Calu3 (cell line): Measurements from ENCODE around the gene GCAT. TPM values are rescaled to one million over a fixed set of nuclear protein-coding genes. Genes with fewer than 3 reads are reported as not detected.

ENCODE experiments used
- BruUV-seq: library from RNA; stranded (reverse); fragments of 400-500 nt; replicated peaks from 2 replicates; lab custom pipeline; 2021; lab: Mats Ljungman, UMichigan
- CTCF ChIA-PET: fragments of 300-600 bp; sonication (Branson Sonifier 250); formaldehyde crosslinking; loops from one replicate; lab custom pipeline; 2022; ENCODE audit warnings: antibody characterized with exemption; lab: Charles Lee
- DNase-seq: peaks from one replicate; pipeline ENCODE4 v3.0.0; 2022
- H3K27ac Mint-ChIP-seq: one replicate; pipeline ENCODE4 v1.8.0; 2022; ENCODE audit warnings: mixed read lengths; ENCODE audit not compliant: unreplicated experiment
- H3K27me3 Mint-ChIP-seq: one replicate; pipeline ENCODE4 v1.8.0; 2022; ENCODE audit warnings: mixed read lengths; ENCODE audit not compliant: unreplicated experiment
- H3K36me3 Mint-ChIP-seq: one replicate; pipeline ENCODE4 v1.8.0; 2022; ENCODE audit warnings: mild to moderate bottlenecking, moderate library complexity, mixed read lengths; ENCODE audit not compliant: insufficient read depth, unreplicated experiment
- H3K4me1 Mint-ChIP-seq: one replicate; pipeline ENCODE4 v1.8.0; 2022; ENCODE audit warnings: mild to moderate bottlenecking, low read depth, mixed read lengths; ENCODE audit not compliant: unreplicated experiment
- H3K4me3 Mint-ChIP-seq: one replicate; pipeline ENCODE4 v1.8.0; 2022; ENCODE audit warnings: mild to moderate bottlenecking, low read depth, moderate library complexity, mixed read lengths; ENCODE audit not compliant: unreplicated experiment
- H3K9me3 Mint-ChIP-seq: one replicate; pipeline ENCODE4 v1.8.0; 2022; ENCODE audit warnings: low read depth, mixed read lengths; ENCODE audit not compliant: unreplicated experiment
- intact Hi-C: fragments of 100-400 bp; cut with micrococcal nuclease; formaldehyde crosslinking; loops from one replicate; pipeline ENCODE4 v1.10.0; 2022; ENCODE audit not compliant: unreplicated experiment
- microRNA-seq: library from miRNA; unstranded; fragments of <30 nt; microRNA quantifications from one replicate; pipeline ENCODE4 v1.2.0, GENCODE V29; 2022
- total RNA-seq: library from RNA; stranded (reverse); gene quantifications from 2 replicates; pipeline ENCODE4 v1.2.3, GENCODE V29; 2022
- TF ChIP-seq, protein P1 (sequence below): fragments of 200-600 bp; IDR thresholded peaks from one replicate; pipeline ENCODE4 v1.8.0; 2022; ENCODE audit warnings: antibody characterized with exemption; ENCODE audit not compliant: unreplicated experiment

The GCAT gene
- total RNA-seq, 1 experiment from 2014 or later = 22.7 TPM

DNA sequence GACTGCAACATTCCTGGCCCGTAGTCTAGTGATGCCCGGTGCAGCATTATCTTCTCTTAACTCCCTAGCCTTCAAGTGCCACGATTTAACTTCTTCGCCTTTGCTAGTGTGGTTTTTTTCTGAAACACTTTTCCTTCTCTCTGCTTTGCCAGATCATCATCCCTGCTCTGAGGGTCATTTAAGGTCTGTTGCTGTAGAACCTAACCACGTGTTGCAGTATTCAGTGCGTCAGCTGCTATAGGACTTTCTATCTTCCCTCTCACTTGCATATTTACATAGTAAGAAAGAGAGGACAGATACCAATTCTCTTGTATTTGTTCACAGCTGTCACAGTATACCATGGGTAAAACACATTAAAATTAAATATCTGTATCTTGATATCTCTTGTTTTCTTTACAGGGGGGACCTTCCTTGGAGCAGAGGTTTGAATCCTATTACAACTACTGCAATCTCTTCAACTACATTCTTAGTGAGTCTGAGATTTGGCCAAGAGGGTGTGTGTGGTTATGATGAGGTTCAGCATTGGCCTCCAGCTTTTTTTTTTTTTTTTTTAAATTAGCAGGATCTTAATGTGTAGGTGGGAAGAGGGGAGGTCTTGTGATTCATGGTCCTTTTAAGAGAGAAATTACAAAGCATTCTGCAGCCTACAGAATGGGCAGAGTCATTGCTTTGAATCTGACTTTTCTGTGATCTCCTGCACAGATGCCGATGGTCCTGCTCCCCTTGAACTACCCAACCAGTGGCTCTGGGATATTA, 55.0 kb downstream of the GCAT start:
- no TSS peak for BruUV-seq
- Mint-ChIP-seq H3K4me1 (no peaks in the 10 kb centered on the region), H3K36me3 (peaks cover 80% of the 10 kb centered on the region), H3K27ac (no peak overlapping the region), H3K4me3 (no peak overlapping the region), H3K27me3 (no peaks in the 10 kb centered on the region), H3K9me3 (no peaks in the 10 kb centered on the region)
- intact Hi-C loops = loop anchor here (1.0 kb wide), 1 partner anchor 44 kb away; no protein-coding TSS in a partner anchor
- TF ChIP-seq, protein P1, sequence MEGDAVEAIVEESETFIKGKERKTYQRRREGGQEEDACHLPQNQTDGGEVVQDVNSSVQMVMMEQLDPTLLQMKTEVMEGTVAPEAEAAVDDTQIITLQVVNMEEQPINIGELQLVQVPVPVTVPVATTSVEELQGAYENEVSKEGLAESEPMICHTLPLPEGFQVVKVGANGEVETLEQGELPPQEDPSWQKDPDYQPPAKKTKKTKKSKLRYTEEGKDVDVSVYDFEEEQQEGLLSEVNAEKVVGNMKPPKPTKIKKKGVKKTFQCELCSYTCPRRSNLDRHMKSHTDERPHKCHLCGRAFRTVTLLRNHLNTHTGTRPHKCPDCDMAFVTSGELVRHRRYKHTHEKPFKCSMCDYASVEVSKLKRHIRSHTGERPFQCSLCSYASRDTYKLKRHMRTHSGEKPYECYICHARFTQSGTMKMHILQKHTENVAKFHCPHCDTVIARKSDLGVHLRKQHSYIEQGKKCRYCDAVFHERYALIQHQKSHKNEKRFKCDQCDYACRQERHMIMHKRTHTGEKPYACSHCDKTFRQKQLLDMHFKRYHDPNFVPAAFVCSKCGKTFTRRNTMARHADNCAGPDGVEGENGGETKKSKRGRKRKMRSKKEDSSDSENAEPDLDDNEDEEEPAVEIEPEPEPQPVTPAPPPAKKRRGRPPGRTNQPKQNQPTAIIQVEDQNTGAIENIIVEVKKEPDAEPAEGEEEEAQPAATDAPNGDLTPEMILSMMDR = no peak
- CTCF ChIA-PET = interaction anchor here (0.7 to 1.9 kb wide), 9 partner anchors 10 to 1708 kb away, joined by 3 to 16 read pairs (median 5); partner anchors contain the start of genes ANKRD54, CACNA1I and GCAT
- no peak for DNase-seq

DNA sequence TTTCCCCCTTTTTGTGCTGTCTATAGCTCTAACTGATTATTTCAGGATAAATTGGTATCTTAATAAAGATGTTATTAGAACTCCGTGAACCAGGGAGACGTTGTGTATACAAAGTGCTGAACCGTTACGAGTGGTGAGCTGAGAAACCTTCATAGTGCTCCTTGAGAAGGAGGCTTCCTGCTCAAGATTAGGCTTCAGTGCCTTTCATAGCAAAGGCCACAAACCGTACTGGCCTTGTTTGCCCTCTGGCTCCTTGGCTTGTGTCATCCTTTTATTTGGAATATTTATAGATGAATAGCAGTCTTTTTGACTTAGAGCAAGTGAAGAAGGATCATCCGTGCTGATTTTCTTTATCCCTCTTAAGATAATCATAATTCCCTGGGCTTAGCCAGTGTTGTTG, 57.8 kb downstream of the GCAT start:
- TF ChIP-seq, protein P1 = no peak
- no peaks in the 10 kb centered on the region for H3K4me1 Mint-ChIP-seq
- peaks cover 78% of the 10 kb centered on the region for H3K36me3 Mint-ChIP-seq
- CTCF ChIA-PET = no interaction called here
- H3K27me3 Mint-ChIP-seq = no peaks in the 10 kb centered on the region
- no peak overlapping the region for H3K4me3 Mint-ChIP-seq
- H3K27ac Mint-ChIP-seq = no peak overlapping the region
- intact Hi-C loops = no loop called here
- no peaks in the 10 kb centered on the region for H3K9me3 Mint-ChIP-seq
- no peak for DNase-seq
- BruUV-seq = no TSS peak

Small RNAs within 50 kb of the gene (microRNA-seq; reads per million reads assigned to microRNA genes)
- gene MIR659 = 2.5 reads per million

Other genes with a start within 250 kb of the GCAT start
- gene CDC42EP1, start 247.5 kb upstream of the GCAT start, total RNA-seq = 156 and 162 TPM in 2 replicates
- 0.90 and 1.2 TPM in 2 replicates for gene LGALS2, start 227.8 kb upstream of the GCAT start, total RNA-seq
- 89.8 and 95.3 TPM in 2 replicates for gene GGA1, start 199.1 kb upstream of the GCAT start, total RNA-seq
- gene SH3BP1, start 168.3 kb upstream of the GCAT start, total RNA-seq = 13.0 and 17.6 TPM in 2 replicates
- gene PDXP, start 149.2 kb upstream of the GCAT start, total RNA-seq = 18.4 and 21.4 TPM in 2 replicates
- 61.4 and 72.3 TPM in 2 replicates for gene LGALS1, start 132.3 kb upstream of the GCAT start, total RNA-seq
- 23.7 and 26.8 TPM in 2 replicates for gene NOL12, start 121.6 kb upstream of the GCAT start, total RNA-seq
- gene TRIOBP, start 110.9 kb upstream of the GCAT start, total RNA-seq = 85.3 and 86.5 TPM in 2 replicates
- gene GALR3, start 15.4 kb downstream of the GCAT start, total RNA-seq = 0.31 TPM in 1 of 2 replicates, not detected in the other
- 23.9 and 27.1 TPM in 2 replicates for gene ANKRD54, start 36.4 kb downstream of the GCAT start, total RNA-seq
- 287 and 402 TPM in 2 replicates for gene EIF3L, start 41.5 kb downstream of the GCAT start, total RNA-seq
- gene MICALL1, start 98.4 kb downstream of the GCAT start, total RNA-seq = 60.7 and 69.7 TPM in 2 replicates
- gene C22orf23, start 145.7 kb downstream of the GCAT start, total RNA-seq = 0.52 and 0.69 TPM in 2 replicates
- gene POLR2F, start 145.8 kb downstream of the GCAT start, total RNA-seq = 105 and 111 TPM in 2 replicates
- not detected in 2 replicates for gene SOX10, start 176.6 kb downstream of the GCAT start, total RNA-seq
- 54.2 and 58.3 TPM in 2 replicates for gene PICK1, start 249.5 kb downstream of the GCAT start, total RNA-seq